AG08395 (cell line): ENCODE data around the gene SNRPA.
"Not testable (repeated sequence)": the region's sequence is repeated elsewhere in the genome, so short reads cannot be mapped to it uniquely, and the experiment has no call there.

Source experiments
- DNase-seq: peaks from one replicate; pipeline ENCODE4 v3.0.0; 2012; ENCODE audit warnings: mixed read lengths, low spot score

Gene SNRPA

GRCh38 chr19:40745402-40745780, 5.6 kb upstream of the SNRPA start:
- DNase-seq = no peak

GRCh38 chr19:40747536-40747935, 3.5 kb upstream of the SNRPA start:
- no peak for DNase-seq

- peak; percentile 99 for DNase-seq
Observed at GRCh38 chr19:40750058-40750873, 737 bp upstream of the SNRPA start, which contains the start of gene ACTMAP. ACTMAP (minus strand) TSS chr19:40750477; CDS start chr19:40749803, 674 bp downstream.

GRCh38 chr19:40752257-40752781, 1.3 kb downstream of the SNRPA start:
- DNase-seq = no peak

- no peak for DNase-seq
Observed at GRCh38 chr19:40754611-40755247, 3.7 kb downstream of the SNRPA start.

GRCh38 chr19:40755248-40755624, 4.2 kb downstream of the SNRPA start:
- no peak for DNase-seq

- no peak for DNase-seq
Observed at GRCh38 chr19:40755791-40756190, 4.8 kb downstream of the SNRPA start.

- no peak for DNase-seq
Observed at GRCh38 chr19:40756502-40757110, 5.6 kb downstream of the SNRPA start.

- DNase-seq = no peak
Observed at GRCh38 chr19:40758491-40758890, 7.5 kb downstream of the SNRPA start.

GRCh38 chr19:40759352-40759751, 8.3 kb downstream of the SNRPA start:
- no peak for DNase-seq

GRCh38 chr19:40762754-40763470, 11.9 kb downstream of the SNRPA start:
- no peak for DNase-seq

- DNase-seq = no peak
Observed at GRCh38 chr19:40763526-40763925, 12.5 kb downstream of the SNRPA start.

GRCh38 chr19:40763963-40764362, 13.0 kb downstream of the SNRPA start:
- no peak for DNase-seq

GRCh38 chr19:40766385-40766784, 15.4 kb downstream of the SNRPA start:
- not testable (repeated sequence) for DNase-seq

GRCh38 chr19:40768869-40769268, 17.9 kb downstream of the SNRPA start:
- no peak for DNase-seq

GRCh38 chr19:40771101-40771862, 20.3 kb downstream of the SNRPA start:
- DNase-seq = not testable (repeated sequence)

GRCh38 chr19:40774916-40775631, 24.1 kb downstream of the SNRPA start, which contains the start of gene MIA:
MIA (plus strand) TSS chr19:40775521; CDS start chr19:40775543, 22 bp downstream.
- DNase-seq = no peak

- no peak for DNase-seq
Observed at GRCh38 chr19:40775632-40776022, 24.6 kb downstream of the SNRPA start.

- DNase-seq = no peak
Observed at GRCh38 chr19:40776364-40776763, 25.4 kb downstream of the SNRPA start.

- DNase-seq = peak; percentile 92
Observed at GRCh38 chr19:40776932-40777644, 26.1 kb downstream of the SNRPA start.
